ENCODE data around the gene PSMA5. TPM values are rescaled to one million over a fixed set of nuclear protein-coding genes. Genes with fewer than 3 reads are reported as not detected.
A peak's percentile ranks its signal among the peaks of the same experiment; 100 is the strongest.

PSMA5 gene
- total and polyA plus RNA-seq, 2 of the 13 experiments (the other 11 are each of a cell fraction or from before 2014, with no cell fraction given): 140 to 169 TPM

DNA sequence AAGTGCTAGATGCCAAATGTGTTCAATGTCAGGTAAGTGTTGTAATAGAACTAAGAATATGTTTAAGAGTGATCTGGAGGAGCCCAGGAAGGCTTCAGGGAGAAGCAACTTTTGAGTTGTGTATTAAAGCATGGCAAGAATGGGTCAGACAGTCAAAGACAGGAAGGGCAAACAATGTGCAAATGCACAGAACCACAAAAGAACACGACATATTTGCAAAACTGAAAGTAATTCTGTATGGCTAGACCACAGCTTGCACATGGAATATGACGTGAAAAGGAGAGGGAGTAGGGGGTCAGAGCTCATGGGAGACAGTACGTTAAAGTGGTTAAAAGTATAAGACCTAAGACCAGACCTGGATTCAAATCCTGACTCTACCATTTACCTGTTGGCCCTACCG lies 21.4 kb downstream of the PSMA5 start (continued):
- TF ChIP-seq, protein P1, sequence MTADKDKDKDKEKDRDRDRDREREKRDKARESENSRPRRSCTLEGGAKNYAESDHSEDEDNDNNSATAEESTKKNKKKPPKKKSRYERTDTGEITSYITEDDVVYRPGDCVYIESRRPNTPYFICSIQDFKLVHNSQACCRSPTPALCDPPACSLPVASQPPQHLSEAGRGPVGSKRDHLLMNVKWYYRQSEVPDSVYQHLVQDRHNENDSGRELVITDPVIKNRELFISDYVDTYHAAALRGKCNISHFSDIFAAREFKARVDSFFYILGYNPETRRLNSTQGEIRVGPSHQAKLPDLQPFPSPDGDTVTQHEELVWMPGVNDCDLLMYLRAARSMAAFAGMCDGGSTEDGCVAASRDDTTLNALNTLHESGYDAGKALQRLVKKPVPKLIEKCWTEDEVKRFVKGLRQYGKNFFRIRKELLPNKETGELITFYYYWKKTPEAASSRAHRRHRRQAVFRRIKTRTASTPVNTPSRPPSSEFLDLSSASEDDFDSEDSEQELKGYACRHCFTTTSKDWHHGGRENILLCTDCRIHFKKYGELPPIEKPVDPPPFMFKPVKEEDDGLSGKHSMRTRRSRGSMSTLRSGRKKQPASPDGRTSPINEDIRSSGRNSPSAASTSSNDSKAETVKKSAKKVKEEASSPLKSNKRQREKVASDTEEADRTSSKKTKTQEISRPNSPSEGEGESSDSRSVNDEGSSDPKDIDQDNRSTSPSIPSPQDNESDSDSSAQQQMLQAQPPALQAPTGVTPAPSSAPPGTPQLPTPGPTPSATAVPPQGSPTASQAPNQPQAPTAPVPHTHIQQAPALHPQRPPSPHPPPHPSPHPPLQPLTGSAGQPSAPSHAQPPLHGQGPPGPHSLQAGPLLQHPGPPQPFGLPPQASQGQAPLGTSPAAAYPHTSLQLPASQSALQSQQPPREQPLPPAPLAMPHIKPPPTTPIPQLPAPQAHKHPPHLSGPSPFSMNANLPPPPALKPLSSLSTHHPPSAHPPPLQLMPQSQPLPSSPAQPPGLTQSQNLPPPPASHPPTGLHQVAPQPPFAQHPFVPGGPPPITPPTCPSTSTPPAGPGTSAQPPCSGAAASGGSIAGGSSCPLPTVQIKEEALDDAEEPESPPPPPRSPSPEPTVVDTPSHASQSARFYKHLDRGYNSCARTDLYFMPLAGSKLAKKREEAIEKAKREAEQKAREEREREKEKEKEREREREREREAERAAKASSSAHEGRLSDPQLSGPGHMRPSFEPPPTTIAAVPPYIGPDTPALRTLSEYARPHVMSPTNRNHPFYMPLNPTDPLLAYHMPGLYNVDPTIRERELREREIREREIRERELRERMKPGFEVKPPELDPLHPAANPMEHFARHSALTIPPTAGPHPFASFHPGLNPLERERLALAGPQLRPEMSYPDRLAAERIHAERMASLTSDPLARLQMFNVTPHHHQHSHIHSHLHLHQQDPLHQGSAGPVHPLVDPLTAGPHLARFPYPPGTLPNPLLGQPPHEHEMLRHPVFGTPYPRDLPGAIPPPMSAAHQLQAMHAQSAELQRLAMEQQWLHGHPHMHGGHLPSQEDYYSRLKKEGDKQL (CRISPR knock-in tag; IDR thresholded peaks at IDR 0.05; ENCODE audit: low read depth): no peak
- TF ChIP-seq TEAD3 (CRISPR knock-in tag; optimal IDR thresholded peaks at IDR 0.05; ENCODE audit: borderline replicate concordance): no peak

DNA sequence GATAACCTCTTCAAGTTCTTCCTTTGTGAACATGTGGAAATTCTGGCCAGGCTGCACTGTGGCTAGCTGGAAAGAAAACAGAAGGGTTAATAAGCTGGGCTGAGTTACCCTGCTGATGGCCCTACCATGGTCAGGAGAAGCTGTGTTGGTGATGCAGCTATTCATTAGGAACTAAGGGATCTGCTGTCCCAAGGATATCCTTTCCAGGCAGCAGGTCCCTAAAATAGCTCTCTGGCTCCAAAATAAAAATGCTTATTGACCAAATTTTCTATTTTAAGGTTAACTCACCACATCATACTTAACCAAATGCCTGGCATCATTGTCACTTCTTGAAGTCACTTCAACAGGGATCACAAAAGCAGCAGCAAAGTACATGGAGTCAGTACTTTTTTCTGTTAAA lies 24.2 kb downstream of the PSMA5 start:
- no peak overlapping the region for H3K4me2 ChIP-seq (ENCODE audit: low read depth, low read length)
- ChIA-PET POLR2A (no interaction called here), CTCF (ENCODE audit: low intra/inter-chr PET ratio, low total read pairs) (no interaction called here)
- BruUV-seq (replicated peaks): no TSS peak
- peaks cover 3% of the 10 kb centered on the region for H3K79me2 ChIP-seq (ENCODE audit: insufficient read depth, low read length)
- intact Hi-C loops (cut with micrococcal nuclease; ENCODE audit: unreplicated experiment) (no loop called here), in situ Hi-C loops (cut with HindIII; ENCODE audit: extremely low pct_ligation_motif_present, low pct_unique_long_range_greater_than_20kb) (loop anchor here (5.0 kb wide), 1 partner anchor 140 kb away; no protein-coding TSS in a partner anchor)
- no peak overlapping the region for H2AFZ ChIP-seq (ENCODE audit: low read length)
- FAIRE-seq (no peak), ATAC-seq (no peak), DNase-seq (ENCODE audit: low spot score) (no peak)
- H3K9ac ChIP-seq (ENCODE audit: insufficient read depth, low read depth, low read length): no peak overlapping the region
- no peaks in the 10 kb centered on the region; a peak in 1 of 5 replicates for H3K27me3 ChIP-seq (ENCODE audit: control insufficient read depth in 1 of 2, insufficient read depth in 2 of 2, low read length in 2 of 2)
- no peaks in the 10 kb centered on the region for H3K9me3 ChIP-seq (ENCODE audit: low read length)
- TF ChIP-seq ZNF652 (CRISPR knock-in tag; IDR thresholded peaks at IDR 0.05; ENCODE audit: borderline replicate concordance, low read depth) (0 out of 2 replicates have a peak, but pooled peaks have one; percentile 11), ZNF17 (CRISPR knock-in tag; IDR thresholded peaks at IDR 0.05) (no peak), YEATS4 (CRISPR knock-in tag; IDR thresholded peaks at IDR 0.05; ENCODE audit: borderline replicate concordance) (no peak), REXO4 (CRISPR knock-in tag; IDR thresholded peaks at IDR 0.05; ENCODE audit: borderline replicate concordance) (no peak), SKI (IDR thresholded peaks at IDR 0.05; ENCODE audit: partially characterized antibody) (no peak), SMARCC2 (IDR thresholded peaks at IDR 0.05) (no peak)
- H3K27ac ChIP-seq (ENCODE audit: extremely low read length, insufficient read depth, low read length): no peak overlapping the region
- H4K20me1 ChIP-seq (ENCODE audit: insufficient read depth, low read length): no peaks in the 10 kb centered on the region
- peaks cover 11% of the 10 kb centered on the region for H3K4me1 ChIP-seq (ENCODE audit: insufficient read depth, low read length)
- no peak overlapping the region for H3K4me3 ChIP-seq (replicated peaks in 1 of 3; ENCODE audit: insufficient read depth in 1 of 3, low read depth in 2 of 3, low read length in 3 of 3)
- peaks cover 12 to 39% of the 10 kb centered on the region in 2 experiments for H3K36me3 ChIP-seq (replicated peaks in 1 of 2; ENCODE audit: control insufficient read depth in 1 of 2, insufficient read depth in 2 of 2, low read length in 2 of 2)
